ENCODE measurements around the gene ZDHHC11B.
"Not testable (repeated sequence)": the region's sequence is repeated elsewhere in the genome, so short reads cannot be mapped to it uniquely, and the experiment has no call there.

The ZDHHC11B gene

DNA sequence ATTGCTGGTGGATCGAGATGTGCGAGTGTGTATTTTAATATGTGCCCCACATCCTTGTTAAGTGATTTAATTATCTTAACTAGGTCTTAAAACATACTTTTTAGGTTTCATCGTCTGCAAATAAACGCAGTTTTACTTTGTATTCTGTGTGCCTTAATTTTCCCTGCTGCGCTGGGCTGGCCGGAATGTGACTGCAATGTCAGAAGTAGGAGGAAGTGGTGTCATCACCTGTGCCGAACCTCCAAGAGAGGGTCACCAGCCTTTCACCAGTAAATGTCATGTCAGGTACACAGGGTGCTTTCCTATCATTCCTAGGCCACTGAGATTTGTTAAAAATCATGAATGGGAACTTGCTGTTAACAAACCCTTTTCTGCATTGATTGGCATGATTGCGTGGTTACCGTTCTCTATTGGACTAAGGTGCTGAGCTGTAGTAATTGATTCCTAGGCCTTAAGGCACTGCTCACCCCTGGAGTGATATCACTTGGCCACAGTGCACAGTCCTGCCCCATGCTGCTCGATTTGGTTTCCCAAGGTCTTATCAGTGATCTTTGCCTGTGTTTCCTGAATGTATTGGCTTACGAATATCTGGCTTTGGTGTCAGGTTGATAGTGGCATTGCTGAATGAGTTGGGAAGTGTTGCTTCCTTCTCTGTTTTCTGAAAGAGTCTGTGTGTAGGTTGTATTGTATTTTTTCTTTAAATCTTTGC lies 40.7 kb downstream of the ZDHHC11B start:
- DNase-seq, result not testable (repeated sequence)

DNA sequence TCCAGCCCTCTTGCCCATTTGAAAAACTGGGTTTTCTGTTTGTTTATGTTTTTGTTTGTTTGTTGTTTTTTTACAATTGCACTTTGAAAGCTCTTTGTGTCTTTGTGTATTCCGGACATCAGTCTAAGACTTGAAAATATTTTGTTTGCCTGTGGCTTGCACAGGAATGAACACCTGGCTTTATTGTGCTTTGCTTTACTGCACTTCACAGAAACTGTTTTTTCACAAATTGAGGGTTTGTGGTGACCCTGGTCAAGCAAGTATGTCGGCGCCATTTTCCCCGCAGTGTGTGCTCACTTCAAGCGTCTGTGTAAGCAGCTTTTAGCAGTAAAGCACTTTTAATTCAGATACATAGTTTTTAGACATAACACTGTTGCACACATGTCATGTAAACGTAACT lies 42.3 kb downstream of the ZDHHC11B start:
- DNase-seq; H3K36me3 Mint-ChIP-seq (ENCODE audit: low read depth); H3K9me3 Mint-ChIP-seq; H3K4me3 Mint-ChIP-seq; H3K27ac Mint-ChIP-seq; H3K4me1 Mint-ChIP-seq (ENCODE audit: low read depth): not testable (repeated sequence)
- H3K27me3 Mint-ChIP-seq, result peaks cover 12% of the 10 kb centered on the region

More for the DNA sequence above, 40.7 kb downstream of the ZDHHC11B start:
- H3K9me3 Mint-ChIP-seq; H3K4me1 Mint-ChIP-seq (ENCODE audit: low read depth); H3K27ac Mint-ChIP-seq; H3K36me3 Mint-ChIP-seq (ENCODE audit: low read depth); H3K27me3 Mint-ChIP-seq; H3K4me3 Mint-ChIP-seq: not testable (repeated sequence)

DNA sequence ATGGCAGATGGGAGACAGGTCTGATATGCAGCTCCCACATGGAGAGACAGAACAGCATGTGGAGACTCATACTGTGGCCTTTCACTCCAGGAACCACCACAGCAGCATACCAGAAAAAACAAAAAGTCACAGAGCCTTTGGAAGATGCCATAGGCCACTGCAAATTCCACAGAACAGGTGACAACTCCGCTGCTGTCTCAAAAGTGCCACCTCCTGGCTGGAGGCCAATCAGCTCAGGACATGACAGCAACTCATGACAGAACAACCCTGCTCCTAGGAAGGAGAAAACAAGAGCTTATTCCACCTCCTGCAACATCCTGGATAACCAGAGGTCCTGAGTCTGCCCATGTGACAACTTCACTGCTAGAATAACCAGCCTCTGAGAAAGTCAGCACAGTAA lies 50.4 kb downstream of the ZDHHC11B start:
- H3K27ac Mint-ChIP-seq; DNase-seq; H3K4me3 Mint-ChIP-seq; H3K9me3 Mint-ChIP-seq; H3K36me3 Mint-ChIP-seq (ENCODE audit: low read depth); H3K4me1 Mint-ChIP-seq (ENCODE audit: low read depth): not testable (repeated sequence)
- peaks cover 45% of the 10 kb centered on the region for H3K27me3 Mint-ChIP-seq

DNA sequence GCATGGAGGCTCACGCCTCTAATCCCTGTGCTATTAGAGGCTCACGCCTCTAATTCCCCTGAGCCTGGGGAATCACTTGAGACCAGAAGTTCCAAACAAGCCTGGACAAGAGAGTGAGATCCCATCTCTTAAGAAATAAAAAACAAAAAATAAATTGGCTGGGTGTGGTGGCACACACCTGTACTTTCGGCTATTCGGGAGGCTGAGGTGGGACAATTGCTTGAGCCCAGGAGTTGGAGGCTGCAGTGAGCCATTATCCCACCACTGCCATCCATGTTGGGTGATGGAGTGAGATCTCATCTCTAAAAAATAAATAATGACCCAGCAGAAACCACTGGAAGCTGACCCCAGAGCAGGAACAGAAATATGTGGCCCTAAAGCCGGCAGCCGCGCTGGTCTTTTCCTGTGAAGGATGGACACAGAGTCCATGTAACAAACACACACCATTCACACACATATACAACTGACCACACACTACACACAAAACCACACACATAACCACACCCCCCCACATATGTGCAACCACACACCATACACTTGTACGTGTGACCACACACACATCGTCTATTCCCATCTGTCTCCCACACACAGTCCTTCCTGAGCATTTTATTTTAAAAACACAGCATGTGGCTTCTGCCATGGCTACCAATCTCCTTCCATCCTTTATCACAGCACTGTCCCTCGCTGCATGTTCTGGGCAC lies 51.6 kb downstream of the ZDHHC11B start:
- not testable (repeated sequence) for H3K36me3 Mint-ChIP-seq (ENCODE audit: low read depth); H3K4me1 Mint-ChIP-seq (ENCODE audit: low read depth); H3K9me3 Mint-ChIP-seq; H3K27ac Mint-ChIP-seq; H3K4me3 Mint-ChIP-seq; DNase-seq
- H3K27me3 Mint-ChIP-seq, result peaks cover 49% of the 10 kb centered on the region

DNA sequence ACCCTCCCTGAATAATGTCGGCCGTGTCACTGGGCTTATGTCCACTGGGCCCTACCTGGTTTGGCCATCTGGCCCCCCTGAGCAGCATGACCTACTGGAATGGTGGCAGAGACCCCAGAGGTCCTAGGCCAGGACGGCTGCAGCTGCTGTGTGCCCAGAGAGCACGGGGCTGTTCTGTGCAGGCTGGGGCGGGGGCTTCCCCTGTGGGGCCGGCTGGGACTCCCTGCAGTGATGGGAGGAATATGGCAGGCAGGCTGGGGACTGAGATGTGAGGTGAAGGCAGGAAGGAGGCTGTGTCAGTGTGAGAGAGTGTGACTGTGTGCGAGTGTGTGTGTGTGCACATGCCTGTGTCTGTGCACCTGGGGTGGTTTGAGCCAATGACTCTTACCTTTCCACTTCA lies 55.3 kb downstream of the ZDHHC11B start:
- not testable (repeated sequence) for DNase-seq; H3K4me1 Mint-ChIP-seq (ENCODE audit: low read depth); H3K27ac Mint-ChIP-seq; H3K4me3 Mint-ChIP-seq; H3K36me3 Mint-ChIP-seq (ENCODE audit: low read depth); H3K9me3 Mint-ChIP-seq
- H3K27me3 Mint-ChIP-seq, result peaks cover 47% of the 10 kb centered on the region

DNA sequence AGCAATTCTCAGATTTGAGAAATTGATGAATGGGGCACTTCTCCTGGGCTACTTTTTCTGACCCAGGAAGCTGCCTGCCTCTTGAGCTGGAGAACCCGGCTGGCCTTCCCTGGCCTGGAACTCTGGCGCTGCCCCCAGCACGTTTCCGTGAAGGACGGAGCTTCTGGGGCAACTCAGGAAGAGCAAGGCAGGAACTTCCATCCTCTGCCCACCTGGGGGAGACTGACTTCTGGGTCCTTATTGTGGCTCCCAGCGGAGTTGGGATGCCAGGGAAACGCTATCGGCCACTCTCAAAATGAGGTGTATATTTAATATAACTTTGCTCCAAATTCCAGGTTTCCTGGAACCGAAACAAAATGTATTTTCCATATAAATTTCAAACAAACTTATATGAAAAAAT lies 57.4 kb downstream of the ZDHHC11B start:
- not testable (repeated sequence) for H3K4me3 Mint-ChIP-seq; H3K4me1 Mint-ChIP-seq (ENCODE audit: low read depth); H3K9me3 Mint-ChIP-seq; H3K36me3 Mint-ChIP-seq (ENCODE audit: low read depth); DNase-seq; H3K27ac Mint-ChIP-seq
- H3K27me3 Mint-ChIP-seq, result peaks cover 30% of the 10 kb centered on the region

DNA sequence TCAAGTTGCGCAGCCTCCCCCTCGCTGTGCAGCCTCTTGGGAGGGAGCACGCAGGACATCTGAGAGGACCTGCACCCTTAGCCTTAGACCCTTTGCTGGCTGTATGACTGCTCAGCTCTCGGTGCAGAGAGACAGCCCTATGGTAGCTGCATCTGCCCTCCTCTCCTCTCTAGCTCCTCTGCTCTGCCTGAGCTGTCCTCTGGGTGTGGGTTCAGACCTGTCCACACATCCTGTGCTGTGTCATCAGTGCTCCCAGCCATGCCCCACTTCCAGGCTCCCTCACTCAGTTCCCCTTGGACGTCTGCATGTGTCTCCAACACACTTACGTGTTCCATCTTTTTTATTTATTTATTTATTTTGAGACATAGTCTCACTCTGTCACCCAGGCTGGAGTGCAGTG lies 60.7 kb downstream of the ZDHHC11B start:
- not testable (repeated sequence) for H3K4me1 Mint-ChIP-seq (ENCODE audit: low read depth); H3K36me3 Mint-ChIP-seq (ENCODE audit: low read depth); DNase-seq; H3K4me3 Mint-ChIP-seq; H3K27ac Mint-ChIP-seq; H3K9me3 Mint-ChIP-seq
- H3K27me3 Mint-ChIP-seq, result peaks cover 33% of the 10 kb centered on the region

DNA sequence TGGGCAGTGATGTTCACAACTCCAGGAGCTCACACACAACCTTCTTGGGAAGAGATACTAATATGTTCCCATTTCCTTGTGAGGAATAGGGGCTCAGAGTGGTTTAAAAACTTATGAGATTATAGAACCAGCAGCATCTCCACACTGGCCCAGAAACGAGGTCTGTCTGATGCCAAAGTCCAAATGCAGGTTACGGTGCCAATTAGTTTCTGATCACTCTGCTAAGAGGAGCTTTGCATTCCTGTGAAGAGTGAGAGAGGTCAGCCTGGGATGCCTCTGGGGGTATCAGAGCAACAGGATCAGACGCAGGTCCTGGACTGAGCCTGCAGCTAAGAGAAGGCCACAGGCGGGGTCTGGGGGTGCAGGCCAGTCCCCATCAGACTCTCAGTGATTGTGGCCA lies 61.2 kb downstream of the ZDHHC11B start:
- Mint-ChIP-seq H3K9me3 (peaks cover 12% of the 10 kb centered on the region), H3K27me3 (peaks cover 33% of the 10 kb centered on the region)
- H3K4me3 Mint-ChIP-seq; H3K36me3 Mint-ChIP-seq (ENCODE audit: low read depth); DNase-seq; H3K4me1 Mint-ChIP-seq (ENCODE audit: low read depth); H3K27ac Mint-ChIP-seq: not testable (repeated sequence)

DNA sequence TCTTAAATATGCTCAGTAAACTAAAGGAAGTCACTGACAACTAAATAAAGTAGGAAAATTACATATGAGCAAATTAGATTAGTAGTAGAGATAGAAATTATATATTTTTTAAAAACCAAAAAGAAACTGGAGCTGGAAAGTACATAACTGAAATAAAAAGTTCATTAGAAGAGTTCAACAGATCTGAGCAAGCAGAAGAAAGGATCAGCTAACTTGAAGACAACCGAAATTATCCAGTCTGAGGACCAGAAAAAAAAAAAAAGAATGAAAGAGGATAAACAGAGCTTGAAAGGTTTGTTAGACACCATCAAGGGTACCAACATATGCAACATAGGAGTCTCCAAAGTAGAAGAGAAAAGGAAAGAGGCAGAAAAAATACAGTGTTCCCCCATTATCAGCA lies 65.2 kb downstream of the ZDHHC11B start:
- not testable (repeated sequence) for H3K4me1 Mint-ChIP-seq (ENCODE audit: low read depth); H3K4me3 Mint-ChIP-seq; H3K36me3 Mint-ChIP-seq (ENCODE audit: low read depth); DNase-seq; H3K27ac Mint-ChIP-seq
- Mint-ChIP-seq H3K27me3 (peaks cover 45% of the 10 kb centered on the region), H3K9me3 (peaks cover 15% of the 10 kb centered on the region)

DNA sequence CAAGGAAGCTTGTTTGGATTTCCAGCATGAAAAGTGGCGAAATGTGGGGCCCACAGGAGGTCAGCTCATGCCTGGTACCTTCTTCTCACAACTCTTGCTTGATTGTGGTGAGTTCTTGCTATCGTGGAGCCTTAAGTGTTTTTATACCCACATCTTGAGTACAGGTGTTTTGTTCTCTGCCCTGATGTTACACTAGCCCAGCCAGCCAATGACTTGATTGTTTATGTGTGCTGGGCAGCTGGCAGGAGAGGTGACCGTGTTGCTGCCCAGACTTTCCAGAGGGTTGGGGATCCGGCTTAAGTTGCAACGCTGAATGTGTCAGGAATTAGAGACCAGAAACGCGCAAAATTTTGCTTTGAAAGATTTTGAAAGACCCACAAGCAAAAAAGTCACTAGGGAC lies 67.4 kb downstream of the ZDHHC11B start:
- H3K4me3 Mint-ChIP-seq, result no peak overlapping the region
- no peak for DNase-seq
- no peaks in the 10 kb centered on the region for H3K36me3 Mint-ChIP-seq (ENCODE audit: low read depth)
- H3K27ac Mint-ChIP-seq, result no peak overlapping the region
- H3K27me3 Mint-ChIP-seq, result peaks cover 44% of the 10 kb centered on the region
- peaks cover 15% of the 10 kb centered on the region for H3K9me3 Mint-ChIP-seq
- H3K4me1 Mint-ChIP-seq (ENCODE audit: low read depth), result no peaks in the 10 kb centered on the region

DNA sequence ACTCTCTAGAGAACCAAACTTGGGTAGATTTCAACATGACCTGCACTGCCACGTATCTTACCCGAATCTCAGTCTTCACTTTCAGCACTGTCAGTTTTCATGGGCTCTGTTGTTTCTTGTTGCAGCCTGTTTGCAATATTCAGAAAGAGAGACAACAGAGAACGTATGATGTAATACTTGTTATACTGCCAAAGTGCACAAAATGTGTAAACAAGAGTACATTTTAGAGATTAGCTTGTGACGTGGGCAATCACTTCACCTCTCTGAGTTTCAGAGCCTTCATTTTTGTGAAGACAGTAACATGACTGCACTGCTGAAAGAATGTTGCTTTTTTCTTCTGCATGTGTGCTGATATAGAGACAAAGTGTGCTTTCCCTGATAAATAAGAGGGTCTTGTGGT lies 67.8 kb downstream of the ZDHHC11B start:
- not testable (repeated sequence) for H3K4me3 Mint-ChIP-seq; H3K27ac Mint-ChIP-seq; DNase-seq; H3K36me3 Mint-ChIP-seq (ENCODE audit: low read depth); H3K4me1 Mint-ChIP-seq (ENCODE audit: low read depth)
- Mint-ChIP-seq H3K9me3 (peaks cover 15% of the 10 kb centered on the region), H3K27me3 (peaks cover 41% of the 10 kb centered on the region)

DNA sequence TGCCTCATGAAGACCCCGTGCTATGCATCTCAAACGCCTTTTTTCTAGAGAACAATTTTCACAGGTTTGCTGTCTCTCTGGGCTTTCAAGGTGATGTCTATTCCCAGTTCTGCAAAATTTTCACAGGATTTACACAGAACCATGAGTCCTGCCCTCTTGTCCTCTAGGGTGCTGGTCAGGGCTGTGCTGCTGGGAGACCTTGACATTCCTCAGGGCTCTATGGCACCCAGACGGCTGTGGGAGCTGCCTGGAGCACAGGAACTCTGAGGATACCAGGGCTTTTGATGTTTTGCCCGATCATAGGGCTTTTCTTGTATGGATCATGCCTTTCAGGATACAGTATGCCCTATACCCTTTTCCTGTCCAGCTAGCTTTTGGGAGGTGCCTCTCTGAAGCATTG lies 68.9 kb downstream of the ZDHHC11B start:
- peaks cover 15% of the 10 kb centered on the region for H3K9me3 Mint-ChIP-seq

DNA sequence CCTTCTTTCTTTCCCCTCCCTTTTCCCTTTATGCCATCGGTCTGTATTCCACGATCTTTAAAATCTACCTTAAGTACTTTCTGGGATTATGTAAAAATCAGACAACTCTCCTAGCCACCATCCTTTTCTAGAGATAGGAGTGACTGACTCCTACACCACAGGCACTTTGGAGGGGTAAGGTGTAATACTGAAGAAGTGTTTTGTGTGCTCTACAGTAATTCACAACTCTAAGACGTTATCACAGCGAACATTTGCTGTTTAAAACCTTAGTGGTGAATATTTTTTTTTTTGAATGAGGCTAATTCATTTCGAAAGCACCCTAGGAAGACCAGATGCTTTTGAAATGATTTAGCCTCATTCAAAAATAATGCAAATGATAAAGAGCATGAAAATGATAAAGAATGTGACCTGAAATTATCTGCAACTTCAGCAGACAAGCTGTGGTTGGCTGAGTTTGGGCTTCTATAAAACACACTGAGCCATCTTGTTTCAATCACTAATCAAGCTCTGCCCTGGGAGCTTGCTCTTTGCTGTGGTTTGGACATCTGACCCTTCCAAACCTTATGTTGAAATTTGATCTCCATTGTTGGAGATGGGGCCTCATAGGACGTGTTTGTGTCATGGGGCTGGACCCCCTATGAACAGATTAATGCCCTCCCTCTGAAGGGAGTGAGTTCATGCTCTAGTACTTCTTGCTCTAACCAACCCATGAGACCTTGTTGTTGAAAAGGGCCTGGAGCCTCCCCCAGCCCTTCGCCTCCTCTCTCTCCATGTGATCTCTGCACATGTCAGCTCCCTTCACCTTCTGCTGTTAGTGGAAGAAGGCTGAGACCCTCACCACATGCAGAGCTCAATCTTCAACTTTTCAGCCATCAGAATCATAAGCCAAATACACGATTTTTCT lies 70.1 kb downstream of the ZDHHC11B start:
- H3K4me1 Mint-ChIP-seq (ENCODE audit: low read depth); H3K36me3 Mint-ChIP-seq (ENCODE audit: low read depth): not testable (repeated sequence)

More for the DNA sequence above, 68.9 kb downstream of the ZDHHC11B start:
- H3K27ac Mint-ChIP-seq; DNase-seq; H3K4me1 Mint-ChIP-seq (ENCODE audit: low read depth); H3K36me3 Mint-ChIP-seq (ENCODE audit: low read depth); H3K4me3 Mint-ChIP-seq: not testable (repeated sequence)
- peaks cover 33% of the 10 kb centered on the region for H3K27me3 Mint-ChIP-seq

DNA sequence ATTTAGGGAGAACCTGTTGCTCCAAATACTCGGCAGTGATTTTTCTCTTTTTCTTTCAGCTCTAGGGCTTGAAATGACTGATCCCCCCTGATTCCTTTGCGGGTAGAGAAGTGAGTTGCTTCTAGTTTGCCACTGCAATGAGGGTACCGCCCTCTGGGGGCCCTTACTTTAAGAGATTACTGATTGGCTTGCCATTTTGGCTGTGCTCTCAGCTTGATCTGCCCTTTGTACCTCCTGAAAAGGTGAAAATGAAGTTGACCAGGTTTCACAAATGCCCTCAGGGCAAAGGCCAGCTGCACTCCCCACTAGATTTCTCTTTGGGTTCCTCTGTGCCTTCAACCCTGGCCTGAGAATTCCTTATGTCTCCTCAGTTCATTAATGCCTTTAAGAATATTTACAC lies 70.8 kb downstream of the ZDHHC11B start:
- not testable (repeated sequence) for H3K27ac Mint-ChIP-seq; H3K4me1 Mint-ChIP-seq (ENCODE audit: low read depth); DNase-seq; H3K9me3 Mint-ChIP-seq; H3K4me3 Mint-ChIP-seq; H3K36me3 Mint-ChIP-seq (ENCODE audit: low read depth)
- peaks cover 28% of the 10 kb centered on the region for H3K27me3 Mint-ChIP-seq

More for the DNA sequence above, 70.1 kb downstream of the ZDHHC11B start:
- Mint-ChIP-seq H3K27me3 (peaks cover 32% of the 10 kb centered on the region), H3K9me3 (peaks cover 11% of the 10 kb centered on the region)
- not testable (repeated sequence) for DNase-seq, H3K4me3 Mint-ChIP-seq, H3K27ac Mint-ChIP-seq

Measured in activated T-cell treated with anti-CD3 and anti-CD28 coated beads, Interleukin-2, amount 50 U/mL, for 24 hours (primary cell).